Peyer's patch (tissue), 4 donors: Measurements from ENCODE around the gene CACNA1B. TPM values are rescaled to one million over a fixed set of nuclear protein-coding genes. Genes with fewer than 3 reads are reported as not detected.
A peak's percentile ranks its signal among the peaks of the same experiment; 100 is the strongest.

Experiments used
- DNase-seq, 3 donors: peaks; one replicate each; pipeline ENCODE4 v3.0.0-alpha.2; 2017 to 2019
- H3K27ac ChIP-seq, 4 donors: fragments of 200-600 bp; sonication (generic); one replicate each; pipeline ENCODE4 v1.5.1; 2016 to 2019
- H3K27me3 ChIP-seq, 2 donors: fragments of 200-600 bp; sonication (generic); one replicate each; pipeline ENCODE4 v1.5.1; 2019
- H3K36me3 ChIP-seq, 3 donors: fragments of 200-600 bp; sonication (generic); one replicate each; pipeline ENCODE4 v1.5.1; 2016 to 2019
- H3K4me1 ChIP-seq, 4 donors: fragments of 200-600 bp; sonication (generic); one replicate each; pipeline ENCODE4 v1.5.1; 2016 to 2019
- H3K4me3 ChIP-seq, 4 donors: fragments of 200-600 bp; sonication (generic); 1 replicate in 3 of 4; 2 replicates in 1 of 4; pipeline ENCODE4 v1.5.1; 2016 to 2019; ENCODE audit warnings: mild to moderate bottlenecking in 1 of 4
- H3K9me3 ChIP-seq, 4 donors: fragments of 200-600 bp; sonication (generic); one replicate each; pipeline ENCODE4 v1.5.1; 2016 to 2019; ENCODE audit warnings: mild to moderate bottlenecking in 1 of 4
- POLR2A ChIP-seq, 2 donors: fragments of 450-650 bp; IDR thresholded peaks; one replicate each; pipeline ENCODE4 v1.5.1; 2017; ENCODE audit warnings: antibody characterized with exemption in 2 of 2, mild to moderate bottlenecking in 2 of 2, moderate library complexity in 2 of 2
- total RNA-seq, 4 donors: library from RNA; depleted of rRNA; stranded (reverse); fragments of >200 nt; gene quantifications; one replicate each; pipeline ENCODE4 v1.1.0, GENCODE V29; 2016
- TF ChIP-seq, protein P1 (sequence below), 6 experiments: fragments of 450-650 bp in 4 of 6; fragments of 200-600 bp in 2 of 6; sonication (generic) in 1 of 6; IDR thresholded peaks; one replicate each; pipeline ENCODE4 v1.5.1; 2017 to 2019; ENCODE audit warnings: antibody characterized with exemption in 6 of 6, mild to moderate bottlenecking in 3 of 6, moderate library complexity in 1 of 6

Gene CACNA1B
- total RNA-seq, 4 donors from 2014 or later, result 0.13 to 0.83 (median 0.38) TPM; not detected in 1

DNA sequence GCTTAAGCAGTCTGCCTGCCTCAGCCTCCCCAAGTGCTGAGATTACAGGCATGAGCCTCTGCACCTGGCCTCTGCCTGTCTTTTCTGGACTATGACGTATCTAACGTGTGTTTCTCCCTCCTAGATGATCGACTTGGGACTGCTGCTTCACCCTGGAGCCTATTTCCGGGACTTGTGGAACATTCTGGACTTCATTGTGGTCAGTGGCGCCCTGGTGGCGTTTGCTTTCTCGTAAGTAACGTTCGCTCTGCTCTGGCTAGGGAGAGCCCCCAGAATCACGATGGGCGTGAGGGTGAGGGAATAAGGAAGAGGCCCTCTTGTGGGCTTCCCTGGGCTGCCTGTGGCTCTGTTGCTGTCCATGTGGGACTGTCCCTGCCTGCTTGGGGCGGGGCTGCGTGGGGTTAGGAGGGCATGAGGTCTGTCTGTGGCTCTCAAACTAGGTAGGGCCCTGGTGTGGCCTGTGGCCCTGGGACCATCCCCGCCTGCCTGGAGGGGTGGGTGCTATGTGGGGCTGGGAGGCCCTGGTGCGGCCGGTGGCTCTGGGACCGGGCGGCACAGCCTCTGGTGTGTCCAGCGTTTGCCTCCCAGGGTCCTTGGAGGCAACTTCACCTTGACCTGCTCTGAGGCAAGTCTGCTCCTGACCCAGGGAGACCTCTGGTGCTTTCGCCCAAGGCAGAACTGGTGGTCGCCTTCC, 171.7 kb downstream of the CACNA1B start:
- TF ChIP-seq, protein P1, sequence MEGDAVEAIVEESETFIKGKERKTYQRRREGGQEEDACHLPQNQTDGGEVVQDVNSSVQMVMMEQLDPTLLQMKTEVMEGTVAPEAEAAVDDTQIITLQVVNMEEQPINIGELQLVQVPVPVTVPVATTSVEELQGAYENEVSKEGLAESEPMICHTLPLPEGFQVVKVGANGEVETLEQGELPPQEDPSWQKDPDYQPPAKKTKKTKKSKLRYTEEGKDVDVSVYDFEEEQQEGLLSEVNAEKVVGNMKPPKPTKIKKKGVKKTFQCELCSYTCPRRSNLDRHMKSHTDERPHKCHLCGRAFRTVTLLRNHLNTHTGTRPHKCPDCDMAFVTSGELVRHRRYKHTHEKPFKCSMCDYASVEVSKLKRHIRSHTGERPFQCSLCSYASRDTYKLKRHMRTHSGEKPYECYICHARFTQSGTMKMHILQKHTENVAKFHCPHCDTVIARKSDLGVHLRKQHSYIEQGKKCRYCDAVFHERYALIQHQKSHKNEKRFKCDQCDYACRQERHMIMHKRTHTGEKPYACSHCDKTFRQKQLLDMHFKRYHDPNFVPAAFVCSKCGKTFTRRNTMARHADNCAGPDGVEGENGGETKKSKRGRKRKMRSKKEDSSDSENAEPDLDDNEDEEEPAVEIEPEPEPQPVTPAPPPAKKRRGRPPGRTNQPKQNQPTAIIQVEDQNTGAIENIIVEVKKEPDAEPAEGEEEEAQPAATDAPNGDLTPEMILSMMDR (IDR thresholded peaks at IDR 0.05), result no peak
- TF ChIP-seq POLR2A (IDR thresholded peaks at IDR 0.05), result no peak
- H3K9me3 ChIP-seq, result no peaks in the 10 kb centered on the region
- H3K27me3 ChIP-seq, result no peaks in the 10 kb centered on the region
- no peaks in the 10 kb centered on the region for H3K36me3 ChIP-seq
- no peak overlapping the region for H3K4me3 ChIP-seq
- no peaks in the 10 kb centered on the region for H3K4me1 ChIP-seq
- peak; percentile 10 to 39 (median 23) for DNase-seq
- H3K27ac ChIP-seq, result no peak overlapping the region

DNA sequence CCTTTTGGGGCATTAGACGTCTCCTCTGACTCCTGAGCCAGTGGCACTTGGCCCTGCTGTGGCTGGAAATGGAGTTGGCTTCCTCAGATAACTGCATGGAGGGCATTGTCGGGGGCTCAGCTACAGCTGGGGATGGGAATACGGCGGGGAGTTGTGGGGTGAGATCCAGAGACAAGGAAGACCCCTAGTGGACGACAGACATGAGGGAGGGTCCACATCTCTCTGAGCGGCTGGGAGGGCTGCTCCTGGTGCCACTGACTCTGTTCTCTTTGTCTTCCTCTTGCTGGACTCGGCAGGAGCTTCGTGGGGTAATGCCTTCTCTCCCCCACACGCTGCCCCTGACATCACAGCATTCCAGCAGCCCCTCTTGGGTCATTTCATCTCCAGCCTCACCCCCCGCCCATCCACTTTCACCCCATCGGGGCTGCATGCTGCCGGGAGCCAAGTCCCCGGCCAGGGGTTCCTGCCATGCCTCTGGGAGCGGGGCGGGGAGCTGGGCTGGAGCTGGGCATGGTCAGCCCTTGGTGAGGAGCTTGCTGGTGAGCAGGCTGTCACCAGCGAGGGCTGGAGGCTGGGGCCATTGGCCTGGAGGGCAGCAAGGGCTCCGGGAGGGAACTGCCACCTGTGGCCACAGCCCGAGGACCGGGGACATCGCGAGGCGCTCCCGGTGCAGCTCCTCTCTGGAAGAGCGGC, 172.3 kb downstream of the CACNA1B start:
- TF ChIP-seq POLR2A (IDR thresholded peaks at IDR 0.05), result no peak
- TF ChIP-seq, protein P1 (IDR thresholded peaks at IDR 0.05), result no peak
- peak; percentile 12 to 33 (median 33) for DNase-seq
- Histone ChIP-seq H3K36me3 (no peaks in the 10 kb centered on the region), H3K27me3 (no peaks in the 10 kb centered on the region), H3K4me1 (no peaks in the 10 kb centered on the region), H3K9me3 (no peaks in the 10 kb centered on the region), H3K27ac (no peak overlapping the region), H3K4me3 (no peak overlapping the region)

DNA sequence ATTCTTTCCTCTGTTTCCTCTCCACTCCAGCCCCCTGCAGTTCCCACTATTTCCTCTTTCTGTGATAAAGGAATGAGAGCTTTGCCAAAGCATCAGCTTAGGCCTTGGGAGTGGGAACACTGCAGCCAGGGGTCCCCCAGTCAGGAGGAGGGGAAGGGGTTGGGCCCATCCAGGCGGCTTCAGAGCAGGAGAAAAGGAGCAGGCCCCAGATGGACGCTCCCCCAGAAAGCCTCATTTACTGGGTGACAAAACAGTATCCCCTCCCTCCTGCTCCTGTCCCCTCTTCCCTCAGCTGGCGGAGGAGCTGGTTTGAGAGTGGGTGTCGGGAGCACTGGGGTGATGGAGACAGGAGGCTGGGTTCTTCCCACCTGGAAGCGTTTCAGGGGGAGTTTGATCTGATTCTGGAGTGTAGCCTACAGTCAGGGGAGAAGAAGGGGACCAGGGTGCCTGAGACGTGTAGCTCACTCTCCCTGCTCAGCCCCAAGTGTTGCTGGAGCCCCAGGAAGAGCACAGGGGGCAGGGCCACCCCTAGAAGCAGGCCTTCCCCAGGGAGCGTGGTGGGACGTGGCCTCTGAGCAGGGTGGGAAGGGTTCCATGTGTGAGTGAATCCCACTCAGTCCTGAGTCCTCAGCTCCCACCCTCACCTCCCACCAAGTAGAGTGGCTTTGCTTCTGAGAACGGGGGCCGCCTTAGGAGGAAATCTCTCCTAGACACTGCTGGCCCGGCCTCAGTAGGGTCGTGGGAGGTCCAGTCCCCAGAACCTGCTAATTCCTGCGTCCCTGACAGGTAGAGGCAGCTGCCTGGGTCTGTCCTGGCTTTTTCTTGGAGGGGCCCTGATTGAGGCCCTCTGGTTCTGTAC, 173.1 kb downstream of the CACNA1B start:
- no peak overlapping the region for H3K27ac ChIP-seq
- H3K4me3 ChIP-seq, result no peak overlapping the region
- no peaks in the 10 kb centered on the region for H3K9me3 ChIP-seq
- H3K27me3 ChIP-seq, result no peaks in the 10 kb centered on the region
- no peaks in the 10 kb centered on the region for H3K4me1 ChIP-seq
- peak in 2 of 3 donors; percentile 8 to 29 for DNase-seq
- H3K36me3 ChIP-seq, result no peaks in the 10 kb centered on the region
- TF ChIP-seq POLR2A (IDR thresholded peaks at IDR 0.05), result no peak
- TF ChIP-seq, protein P1 (IDR thresholded peaks at IDR 0.05), result no peak

DNA sequence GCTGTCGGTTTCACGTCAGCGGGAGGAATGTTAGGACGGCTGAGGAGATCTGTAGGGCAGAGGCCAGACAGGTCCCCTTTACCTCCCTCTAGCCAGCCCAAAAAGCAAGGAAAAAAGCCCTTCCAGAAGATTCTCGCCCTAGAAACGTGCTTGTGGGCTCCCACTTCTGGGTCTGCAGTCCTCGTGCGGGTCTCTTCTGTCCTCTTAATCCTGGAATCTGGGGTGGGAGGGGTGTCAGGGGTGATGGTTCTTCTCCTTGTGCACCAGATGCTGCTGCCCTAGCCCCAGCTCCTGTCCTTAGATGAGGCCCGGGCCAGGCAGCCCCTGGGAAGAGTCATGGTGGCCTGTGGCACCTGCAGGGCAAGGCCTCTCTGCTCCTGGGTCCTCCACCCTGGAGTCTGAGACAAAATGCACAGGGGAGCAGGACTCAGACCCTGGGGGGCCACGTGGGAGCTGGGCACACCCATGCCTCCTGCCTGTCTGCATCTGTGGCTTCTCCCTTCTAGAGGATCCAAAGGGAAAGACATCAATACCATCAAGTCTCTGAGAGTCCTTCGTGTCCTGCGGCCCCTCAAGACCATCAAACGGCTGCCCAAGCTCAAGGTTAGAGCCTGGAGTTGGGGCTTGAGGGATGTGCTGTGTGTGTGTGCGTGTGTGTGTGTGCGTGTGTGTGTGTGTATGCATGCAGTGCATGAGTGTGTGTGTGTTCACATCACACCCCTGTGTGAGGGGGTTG, 174.2 kb downstream of the CACNA1B start:
- no peaks in the 10 kb centered on the region for H3K36me3 ChIP-seq
- TF ChIP-seq, protein P1 (IDR thresholded peaks at IDR 0.05), result no peak
- TF ChIP-seq POLR2A (IDR thresholded peaks at IDR 0.05), result no peak
- H3K4me3 ChIP-seq, result no peak overlapping the region
- H3K27ac ChIP-seq, result no peak overlapping the region
- DNase-seq, result peak in 2 of 3 donors; percentile 5 to 19
- H3K4me1 ChIP-seq, result no peaks in the 10 kb centered on the region
- H3K9me3 ChIP-seq, result no peaks in the 10 kb centered on the region
- H3K27me3 ChIP-seq, result no peaks in the 10 kb centered on the region

DNA sequence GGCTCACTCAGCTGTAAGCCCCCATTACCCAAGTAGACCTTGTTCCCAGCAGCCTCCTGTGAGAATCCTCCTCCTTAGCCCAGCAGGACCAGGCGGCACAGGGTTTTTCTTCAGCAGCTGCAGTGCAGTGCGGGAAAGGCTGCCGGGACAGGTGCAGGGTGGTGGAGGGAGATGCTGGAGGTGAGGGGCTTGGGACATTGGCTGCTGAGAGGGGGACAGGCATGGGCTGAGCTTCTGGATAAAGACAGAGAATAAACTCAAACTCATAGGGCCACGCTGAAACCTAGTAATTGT, 174.7 kb downstream of the CACNA1B start:
- Histone ChIP-seq H3K27ac (no peak overlapping the region), H3K9me3 (no peaks in the 10 kb centered on the region), H3K4me1 (no peaks in the 10 kb centered on the region), H3K4me3 (no peak overlapping the region), H3K27me3 (no peaks in the 10 kb centered on the region), H3K36me3 (no peaks in the 10 kb centered on the region)
- peak in 2 of 3 donors; percentile 3 to 41 for DNase-seq
- TF ChIP-seq, protein P1 (IDR thresholded peaks at IDR 0.05), result no peak
- no peak for TF ChIP-seq POLR2A (IDR thresholded peaks at IDR 0.05)
